Gastroesophageal sphincter (tissue), 4 donors: ENCODE data around the gene ILDR1. TPM values are rescaled to one million over a fixed set of nuclear protein-coding genes. Genes with fewer than 3 reads are reported as not detected.

ENCODE experiments used
- ATAC-seq: fragments of 150-250 bp; one replicate; pipeline ENCODE4 v1.9.1; 2016; ENCODE audit warnings: mild to moderate bottlenecking, moderate library complexity
- H3K27ac ChIP-seq, 4 donors: fragments of 200-600 bp; sonication (generic) in 3 of 4; 1 replicate in 3 of 4; 2 replicates in 1 of 4; pipeline ENCODE4 v1.5.1; 2016 to 2019
- H3K27me3 ChIP-seq: fragments of 200-600 bp; sonication (generic); one replicate; pipeline ENCODE4 v1.5.1; 2019
- H3K36me3 ChIP-seq, 2 donors: fragments of 200-600 bp; sonication (generic); one replicate each; pipeline ENCODE4 v1.5.1; 2019; ENCODE audit warnings: control low read depth in 1 of 2
- H3K4me1 ChIP-seq, 3 donors: fragments of 200-600 bp; sonication (generic); 1 replicate in 2 of 3; 2 replicates in 1 of 3; pipeline ENCODE4 v1.5.1; 2016 to 2019; ENCODE audit warnings: control low read depth in 2 of 3
- H3K4me3 ChIP-seq, 2 donors: fragments of 200-600 bp; sonication (generic); one replicate each; pipeline ENCODE4 v1.5.1; 2019; ENCODE audit warnings: mild to moderate bottlenecking in 1 of 2, moderate library complexity in 1 of 2
- H3K9me3 ChIP-seq, 3 donors: fragments of 200-600 bp; sonication (generic); one replicate each; pipeline ENCODE4 v1.5.1; 2017 to 2019; ENCODE audit warnings: control low read depth in 2 of 3
- CTCF ChIP-seq, 4 experiments: fragments of 200-600 bp in 2 of 4; fragments of 450-650 bp in 2 of 4; sonication (generic) in 1 of 4; IDR thresholded peaks; one replicate each; pipeline ENCODE4 v1.5.1; 2017 to 2019; ENCODE audit warnings: antibody characterized with exemption in 4 of 4, mild to moderate bottlenecking in 2 of 4, moderate library complexity in 2 of 4
- EP300 ChIP-seq: sonication (generic); formaldehyde crosslinking; IDR thresholded peaks from one replicate; pipeline ENCODE4 v1.6.1; 2017; ENCODE audit warnings: antibody characterized with exemption, mild to moderate bottlenecking
- POLR2A ChIP-seq, 2 donors: fragments of 450-650 bp; IDR thresholded peaks; one replicate each; pipeline ENCODE4 v1.6.1; 2017; ENCODE audit warnings: antibody characterized with exemption in 2 of 2, mild to moderate bottlenecking in 2 of 2, moderate library complexity in 1 of 2
- POLR2AphosphoS5 ChIP-seq: sonication (generic); formaldehyde crosslinking; IDR thresholded peaks from one replicate; pipeline ENCODE4 v1.6.1; 2017; ENCODE audit warnings: antibody characterized with exemption
- WGBS, 2 donors: methylation state at CpG; one replicate each; pipeline ENCODE4 v1.1.5; 2018; ENCODE audit warnings: low coverage in 1 of 2; 5-methylcytosine and 5-hydroxymethylcytosine counted together
- total RNA-seq, 4 donors: library from RNA; depleted of rRNA; stranded (reverse); fragments of >200 nt; gene quantifications; one replicate each; pipeline ENCODE4 v1.1.0, GENCODE V29; 2016

The ILDR1 gene
- total RNA-seq, 4 donors from 2014 or later, result 0.74 TPM; not detected in 3

- TF ChIP-seq EP300, result no peak
- TF ChIP-seq POLR2AphosphoS5, result no peak
- TF ChIP-seq CTCF (IDR thresholded peaks at IDR 0.05), result no peak
- TF ChIP-seq POLR2A (IDR thresholded peaks at IDR 0.05), result no peak
- no peaks in the 10 kb centered on the region for H3K4me1 ChIP-seq
- WGBS, 2 donors, result 14 to 23% methylated on average over 1 of the region's 1 CpG
- no peak overlapping the region for H3K4me3 ChIP-seq
- no peak for ATAC-seq
- H3K27ac ChIP-seq, result no peak overlapping the region
- H3K27me3 ChIP-seq, result peaks cover 5% of the 10 kb centered on the region
- H3K36me3 ChIP-seq, result no peaks in the 10 kb centered on the region
- no peaks in the 10 kb centered on the region for H3K9me3 ChIP-seq
Observed at GRCh38 chr3:122003606-122004005, 18.4 kb downstream of the ILDR1 start.

- H3K4me1 ChIP-seq, result no peaks in the 10 kb centered on the region
- 50 to 52% methylated on average over 6 of the region's 6 CpGs for WGBS, 2 donors
- TF ChIP-seq CTCF (IDR thresholded peaks at IDR 0.05), result no peak
- TF ChIP-seq EP300, result no peak
- TF ChIP-seq POLR2A (IDR thresholded peaks at IDR 0.05), result no peak
- TF ChIP-seq POLR2AphosphoS5, result no peak
- no peaks in the 10 kb centered on the region for H3K9me3 ChIP-seq
- no peak overlapping the region for H3K4me3 ChIP-seq
- no peak overlapping the region for H3K27ac ChIP-seq
- H3K27me3 ChIP-seq, result peaks cover 5% of the 10 kb centered on the region
- no peaks in the 10 kb centered on the region for H3K36me3 ChIP-seq
- ATAC-seq, result no peak
Observed at GRCh38 chr3:122003112-122003511, 18.9 kb downstream of the ILDR1 start.

- H3K27ac ChIP-seq, result no peak overlapping the region
- no peaks in the 10 kb centered on the region for H3K36me3 ChIP-seq
- no peak for TF ChIP-seq POLR2A (IDR thresholded peaks at IDR 0.05)
- no peak for TF ChIP-seq EP300
- no peaks in the 10 kb centered on the region for H3K4me1 ChIP-seq
- H3K9me3 ChIP-seq, result no peaks in the 10 kb centered on the region
- 75 to 89% methylated on average over 5 to 6 of the region's 7 CpGs for WGBS, 2 donors
- no peak overlapping the region for H3K4me3 ChIP-seq
- peaks cover 5% of the 10 kb centered on the region for H3K27me3 ChIP-seq
- ATAC-seq, result no peak
Observed at GRCh38 chr3:122002611-122003010, 19.4 kb downstream of the ILDR1 start.

GRCh38 chr3:122001892-122002291, 20.2 kb downstream of the ILDR1 start:
- H3K36me3 ChIP-seq, result no peaks in the 10 kb centered on the region
- H3K27me3 ChIP-seq, result peaks cover 5% of the 10 kb centered on the region
- no peak for ATAC-seq
- H3K27ac ChIP-seq, result no peak overlapping the region
- no peaks in the 10 kb centered on the region for H3K4me1 ChIP-seq
- TF ChIP-seq POLR2A (IDR thresholded peaks at IDR 0.05) (no peak), CTCF (IDR thresholded peaks at IDR 0.05) (no peak), POLR2AphosphoS5 (no peak), EP300 (no peak)
- no peak overlapping the region for H3K4me3 ChIP-seq
- 92% methylated on average over 3 of the region's 3 CpGs for WGBS, 2 donors
- no peaks in the 10 kb centered on the region for H3K9me3 ChIP-seq

- Histone ChIP-seq H3K27ac (no peak overlapping the region), H3K4me3 (no peak overlapping the region), H3K36me3 (no peaks in the 10 kb centered on the region), H3K9me3 (no peaks in the 10 kb centered on the region), H3K27me3 (peaks cover 5% of the 10 kb centered on the region), H3K4me1 (no peaks in the 10 kb centered on the region)
- no peak for TF ChIP-seq POLR2AphosphoS5
- ATAC-seq, result no peak
- WGBS, 2 donors, result 100% methylated on average over 1 to 2 of the region's 4 CpGs
Observed at GRCh38 chr3:122000936-122001605, 21.0 kb downstream of the ILDR1 start.

- ATAC-seq, result no peak
- Histone ChIP-seq H3K27me3 (peaks cover 5% of the 10 kb centered on the region), H3K36me3 (no peaks in the 10 kb centered on the region), H3K9me3 (no peaks in the 10 kb centered on the region), H3K4me1 (no peaks in the 10 kb centered on the region), H3K4me3 (no peak overlapping the region), H3K27ac (no peak overlapping the region)
- 27% methylated on average over 1 of the region's 1 CpG; no CpG with 5 or more reads in 1 of the 2 donors for WGBS, 2 donors
- TF ChIP-seq POLR2A (IDR thresholded peaks at IDR 0.05) (no peak), EP300 (no peak), CTCF (IDR thresholded peaks at IDR 0.05) (no peak), POLR2AphosphoS5 (no peak)
Observed at GRCh38 chr3:121999931-122000330, 22.1 kb downstream of the ILDR1 start.
